H1 (cell line): ENCODE results near the gene PTPN22. TPM values are rescaled to one million over a fixed set of nuclear protein-coding genes. Genes with fewer than 3 reads are reported as not detected.

Source experiments
- CTCF ChIA-PET: fragments of 300-600 bp; sonication (Branson Sonifier 250); formaldehyde crosslinking; loops from one replicate; lab custom pipeline; 2021; ENCODE audit not compliant: partially characterized antibody; lab: Charles Lee
- POLR2A ChIA-PET: fragments of 300-600 bp; sonication (Branson Sonifier 250); formaldehyde crosslinking; loops from one replicate; lab custom pipeline; 2021; ENCODE audit warnings: inconsistent platforms; ENCODE audit not compliant: partially characterized antibody; lab: Charles Lee
- DNase-seq, 2 experiments: peaks; one replicate each; pipeline versions ENCODE4 v3.0.0 to v3.0.0-alpha.2; 2010 to 2022; ENCODE audit warnings: low spot score in 2 of 2, low read depth in 1 of 2, mixed read lengths in 1 of 2
- FAIRE-seq: peaks from 2 replicates; lab custom pipeline; 2011; peaks lifted over from hg19 to GRCh38; lab: Jason Lieb, UNC
- H2AFZ ChIP-seq: 2 replicates; pipeline ENCODE4 v1.8.1; 2012; ENCODE audit warnings: low read length, inconsistent platforms
- H2AK5ac ChIP-seq: 2 replicates; pipeline ENCODE4 v1.6.1; 2013; ENCODE audit warnings: low read depth, low read length
- H2BK120ac ChIP-seq: replicated peaks from 2 replicates; pipeline ENCODE3; 2013; ENCODE audit warnings: low read depth, low read length, inconsistent platforms
- H2BK12ac ChIP-seq: 2 replicates; pipeline ENCODE4 v1.6.1; 2013; ENCODE audit warnings: low read depth, low read length
- H2BK15ac ChIP-seq: 2 replicates; pipeline ENCODE4 v1.6.1; 2013; ENCODE audit warnings: low read length
- H2BK20ac ChIP-seq: 2 replicates; pipeline ENCODE4 v1.6.1; 2013; ENCODE audit warnings: low read length
- H2BK5ac ChIP-seq: 2 replicates; pipeline ENCODE4 v1.6.1; 2013; ENCODE audit warnings: low read depth, low read length
- H3K14ac ChIP-seq: 2 replicates; pipeline ENCODE4 v1.6.1; 2013; ENCODE audit warnings: inconsistent platforms; ENCODE audit not compliant: insufficient read length
- H3K18ac ChIP-seq: 2 replicates; pipeline ENCODE4 v1.6.1; 2013; ENCODE audit warnings: low read length; ENCODE audit errors: extremely low read depth
- H3K23ac ChIP-seq: 2 replicates; pipeline ENCODE4 v1.6.1; 2013; ENCODE audit warnings: inconsistent platforms; ENCODE audit not compliant: insufficient read length
- H3K23me2 ChIP-seq: 2 replicates; pipeline ENCODE4 v1.6.1; 2013; ENCODE audit warnings: low read depth, low read length
- H3K27ac ChIP-seq: 2 replicates; pipeline ENCODE4 v1.6.1; 2011; ENCODE audit warnings: low read depth, low read length, inconsistent platforms
- H3K27me3 ChIP-seq, 4 experiments: replicated peaks in 1 of 4; 1 replicate in 1 of 4; 2 replicates in 3 of 4; pipeline versions ENCODE4 v1.6.1 to v1.8.1; 2011 to 2013; ENCODE audit warnings: low read length in 3 of 4, mild to moderate bottlenecking in 3 of 4, inconsistent platforms in 2 of 4, mixed read lengths in 2 of 4, moderate library complexity in 1 of 4; ENCODE audit not compliant: control insufficient read depth in 3 of 4, insufficient read depth in 3 of 4; ENCODE audit errors: extremely low read depth in 1 of 4
- H3K36me3 ChIP-seq, 4 experiments: 2 replicates each; pipeline versions ENCODE4 v1.6.1 to v1.8.1; 2011 to 2013; ENCODE audit warnings: mild to moderate bottlenecking in 4 of 4, low read length in 3 of 4, moderate library complexity in 2 of 4, control low read depth in 1 of 4, inconsistent platforms in 1 of 4; ENCODE audit not compliant: insufficient read depth in 4 of 4, control insufficient read depth in 2 of 4
- H3K4ac ChIP-seq: replicated peaks from 2 replicates; pipeline ENCODE3; 2013; ENCODE audit warnings: low read length, low read depth, mixed read lengths, inconsistent platforms; ENCODE audit not compliant: insufficient read length
- H3K4me1 ChIP-seq, 4 experiments: replicated peaks in 1 of 4; 1 replicate in 1 of 4; 2 replicates in 3 of 4; pipeline versions ENCODE4 v1.6.1 to v1.8.1; 2011 to 2013; ENCODE audit warnings: low read length in 3 of 4, inconsistent platforms in 2 of 4, mixed read lengths in 1 of 4; ENCODE audit not compliant: insufficient read depth in 4 of 4, control insufficient read depth in 3 of 4
- H3K4me2 ChIP-seq, 2 experiments: 2 replicates each; pipeline versions ENCODE4 v1.6.1 to v1.8.1; 2011 to 2013; ENCODE audit warnings: low read depth in 2 of 2, low read length in 2 of 2, control low read depth in 1 of 2, inconsistent platforms in 1 of 2, mild to moderate bottlenecking in 1 of 2; ENCODE audit not compliant: insufficient read depth in 1 of 2
- H3K4me3 ChIP-seq, 4 experiments: fragments of 200-600, 300-600 bp in 1 of 4; sonication (generic), shearing (Covaris generic), sonication (Bioruptor Twin) in 1 of 4; 2 replicates each; pipeline versions ENCODE4 v1.5.1 to v1.8.1; 2011 to 2016; ENCODE audit warnings: low read length in 4 of 4, low read depth in 3 of 4, control low read depth in 2 of 4, inconsistent platforms in 2 of 4, mild to moderate bottlenecking in 2 of 4, mixed read lengths in 1 of 4, moderate library complexity in 1 of 4; ENCODE audit not compliant: insufficient read depth in 2 of 4; ENCODE audit errors: extremely low read depth in 1 of 4
- H3K56ac ChIP-seq: replicated peaks from 2 replicates; pipeline ENCODE3; 2013; ENCODE audit warnings: low read depth, mild to moderate bottlenecking, mixed read lengths, low read length, inconsistent platforms; ENCODE audit not compliant: insufficient read length
- H3K79me1 ChIP-seq: 2 replicates; pipeline ENCODE4 v1.6.1; 2013; ENCODE audit warnings: low read depth, low read length, control low read depth
- H3K79me2 ChIP-seq, 2 experiments: 2 replicates each; pipeline versions ENCODE4 v1.6.1 to v1.8.1; 2012 to 2013; ENCODE audit warnings: low read length in 2 of 2, mild to moderate bottlenecking in 2 of 2, inconsistent platforms in 1 of 2; ENCODE audit not compliant: insufficient read depth in 2 of 2, control insufficient read depth in 1 of 2
- H3K9ac ChIP-seq, 4 experiments: replicated peaks in 1 of 4; 1 replicate in 1 of 4; 2 replicates in 3 of 4; pipeline versions ENCODE4 v1.6.1 to v1.8.1; 2011 to 2013; ENCODE audit warnings: low read depth in 3 of 4, low read length in 3 of 4, control low read depth in 2 of 4, mild to moderate bottlenecking in 2 of 4, moderate library complexity in 2 of 4, inconsistent platforms in 1 of 4; ENCODE audit errors: extremely low read depth in 1 of 4
- H3K9me3 ChIP-seq, 2 experiments: 2 replicates each; pipeline versions ENCODE4 v1.6.1 to v1.8.1; 2012 to 2013; ENCODE audit warnings: mild to moderate bottlenecking in 2 of 2, moderate library complexity in 2 of 2, control low read depth in 1 of 2, inconsistent platforms in 1 of 2, low read depth in 1 of 2, low read length in 1 of 2, mixed read lengths in 1 of 2; ENCODE audit not compliant: insufficient read depth in 2 of 2
- H4K20me1 ChIP-seq, 2 experiments: replicated peaks in 1 of 2; 2 replicates each; pipeline versions ENCODE3 to v1.8.1; 2011 to 2013; ENCODE audit warnings: inconsistent platforms in 2 of 2, low read length in 2 of 2, mild to moderate bottlenecking in 1 of 2; ENCODE audit not compliant: insufficient read depth in 2 of 2, control insufficient read depth in 1 of 2
- H4K5ac ChIP-seq: 2 replicates; pipeline ENCODE4 v1.6.1; 2013; ENCODE audit warnings: low read length, low read depth, mixed read lengths, inconsistent platforms; ENCODE audit not compliant: insufficient read length
- H4K8ac ChIP-seq: 2 replicates; pipeline ENCODE4 v1.8.0; 2013; ENCODE audit warnings: mild to moderate bottlenecking, moderate library complexity, low read length, inconsistent platforms; ENCODE audit not compliant: insufficient read depth; ENCODE audit errors: extremely low read depth
- H4K91ac ChIP-seq: replicated peaks from 2 replicates; pipeline ENCODE3; 2013; ENCODE audit warnings: low read length, mixed read lengths, inconsistent platforms; ENCODE audit not compliant: insufficient read length
- WGBS, 2 experiments: shearing (Covaris generic) in 1 of 2; methylation state at CpG; one replicate each; pipeline versions ENCODE4 v1.1.6 to v1.1.7; 2013 to 2015; ENCODE audit warnings: low lambda C conversion rate in 2 of 2, mixed read lengths in 2 of 2, inconsistent platforms in 1 of 2, low coverage in 1 of 2, missing lambda C conversion rate in 1 of 2; ENCODE audit not compliant: insufficient replicate concordance in 2 of 2, insufficient coverage in 1 of 2, insufficient read length in 1 of 2; ENCODE audit errors: extremely low coverage in 1 of 2, missing lambda C conversion rate in 1 of 2; 5-methylcytosine and 5-hydroxymethylcytosine counted together
- polyA plus RNA-seq, 7 experiments: library from polyadenylated mRNA; depleted of rRNA in 3 of 7; stranded (reverse) in 5 of 7; unstranded in 2 of 7; fragments of >200 nt in 5 of 7; fragments of 200-250 nt in 2 of 7; gene quantifications; 1 replicate in 5 of 7; 2 replicates in 1 of 7; 4 replicates in 1 of 7; pipeline versions ENCODE4 v1.2.1 to v1.2.3, GENCODE V29; 2011 to 2013; ENCODE audit warnings: missing spikeins in 2 of 7, mixed read lengths in 2 of 7
- total RNA-seq: library from RNA; stranded (reverse); fragmentation: NEBNext Ultra II Directional; extraction: Animal tissue kit (Norgen Biotek cat#: 25700); gene quantifications from 2 replicates; pipeline ENCODE4 v1.2.1, GENCODE V29; 2021
- TF ChIP-seq, protein P1 (sequence below): fragments of 300-600 bp; sonication (generic); IDR thresholded peaks from 2 replicates; pipeline ENCODE4 v1.7.1; 2012; ENCODE audit warnings: low read length, moderate library complexity, mild to moderate bottlenecking, inconsistent platforms; ENCODE audit not compliant: insufficient replicate concordance

PTPN22 gene
- total and polyA plus RNA-seq, 2 of the 8 experiments (the other 6 are each of a cell fraction or from before 2014, with no cell fraction given): not detected

DNA sequence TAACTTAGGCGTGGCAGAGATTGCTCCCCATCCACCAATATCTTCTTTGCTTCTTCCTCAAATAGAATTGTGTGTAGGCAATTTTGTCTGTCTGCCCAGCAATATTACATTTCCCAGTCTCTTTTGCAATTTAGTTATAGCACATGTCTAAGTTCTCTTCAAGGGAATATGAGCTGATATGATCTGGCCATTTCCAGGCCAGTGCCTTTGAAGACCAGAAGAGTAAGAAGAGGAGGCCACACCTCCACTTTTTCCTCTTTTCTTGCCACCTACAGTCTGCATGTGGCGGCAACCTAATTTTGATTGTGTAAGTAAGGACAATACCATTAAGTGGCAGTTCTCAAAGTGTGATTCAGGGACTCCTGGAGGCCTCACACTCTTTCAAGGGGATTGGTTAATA lies 52.9 kb downstream of the PTPN22 start:
- no peak overlapping the region for H3K23ac ChIP-seq
- FAIRE-seq (no peak), DNase-seq (no peak)
- H3K14ac ChIP-seq: no peak overlapping the region
- H3K9me3 ChIP-seq: no peaks in the 10 kb centered on the region
- H3K27ac ChIP-seq: no peak overlapping the region
- no peaks in the 10 kb centered on the region for H3K27me3 ChIP-seq
- no peak overlapping the region for H2BK15ac ChIP-seq
- no peak overlapping the region for H2BK5ac ChIP-seq
- H3K18ac ChIP-seq: no peak overlapping the region
- ChIA-PET CTCF (no interaction called here), POLR2A (no interaction called here)
- no peak overlapping the region for H2BK20ac ChIP-seq
- H3K4me3 ChIP-seq: no peak overlapping the region
- H3K4me2 ChIP-seq: no peak overlapping the region
- no peaks in the 10 kb centered on the region for H4K20me1 ChIP-seq
- no peak overlapping the region for H2AK5ac ChIP-seq
- H2BK120ac ChIP-seq: no peak overlapping the region
- no peak overlapping the region for H4K8ac ChIP-seq
- no peak overlapping the region for H3K4ac ChIP-seq
- H3K79me1 ChIP-seq: no peaks in the 10 kb centered on the region
- H3K9ac ChIP-seq: no peak overlapping the region
- no peaks in the 10 kb centered on the region for H3K23me2 ChIP-seq
- no peak overlapping the region for H4K91ac ChIP-seq
- no peaks in the 10 kb centered on the region for H3K36me3 ChIP-seq
- no peak overlapping the region for H4K5ac ChIP-seq
- H2AFZ ChIP-seq: no peak overlapping the region
- 86% methylated on average over 2 of the region's 2 CpGs; no CpG with 5 or more reads in 1 of the 2 experiments for WGBS, 2 experiments
- no peaks in the 10 kb centered on the region for H3K4me1 ChIP-seq
- no peaks in the 10 kb centered on the region for H3K79me2 ChIP-seq
- H3K56ac ChIP-seq: no peak overlapping the region
- no peak overlapping the region for H2BK12ac ChIP-seq
- TF ChIP-seq, protein P1, sequence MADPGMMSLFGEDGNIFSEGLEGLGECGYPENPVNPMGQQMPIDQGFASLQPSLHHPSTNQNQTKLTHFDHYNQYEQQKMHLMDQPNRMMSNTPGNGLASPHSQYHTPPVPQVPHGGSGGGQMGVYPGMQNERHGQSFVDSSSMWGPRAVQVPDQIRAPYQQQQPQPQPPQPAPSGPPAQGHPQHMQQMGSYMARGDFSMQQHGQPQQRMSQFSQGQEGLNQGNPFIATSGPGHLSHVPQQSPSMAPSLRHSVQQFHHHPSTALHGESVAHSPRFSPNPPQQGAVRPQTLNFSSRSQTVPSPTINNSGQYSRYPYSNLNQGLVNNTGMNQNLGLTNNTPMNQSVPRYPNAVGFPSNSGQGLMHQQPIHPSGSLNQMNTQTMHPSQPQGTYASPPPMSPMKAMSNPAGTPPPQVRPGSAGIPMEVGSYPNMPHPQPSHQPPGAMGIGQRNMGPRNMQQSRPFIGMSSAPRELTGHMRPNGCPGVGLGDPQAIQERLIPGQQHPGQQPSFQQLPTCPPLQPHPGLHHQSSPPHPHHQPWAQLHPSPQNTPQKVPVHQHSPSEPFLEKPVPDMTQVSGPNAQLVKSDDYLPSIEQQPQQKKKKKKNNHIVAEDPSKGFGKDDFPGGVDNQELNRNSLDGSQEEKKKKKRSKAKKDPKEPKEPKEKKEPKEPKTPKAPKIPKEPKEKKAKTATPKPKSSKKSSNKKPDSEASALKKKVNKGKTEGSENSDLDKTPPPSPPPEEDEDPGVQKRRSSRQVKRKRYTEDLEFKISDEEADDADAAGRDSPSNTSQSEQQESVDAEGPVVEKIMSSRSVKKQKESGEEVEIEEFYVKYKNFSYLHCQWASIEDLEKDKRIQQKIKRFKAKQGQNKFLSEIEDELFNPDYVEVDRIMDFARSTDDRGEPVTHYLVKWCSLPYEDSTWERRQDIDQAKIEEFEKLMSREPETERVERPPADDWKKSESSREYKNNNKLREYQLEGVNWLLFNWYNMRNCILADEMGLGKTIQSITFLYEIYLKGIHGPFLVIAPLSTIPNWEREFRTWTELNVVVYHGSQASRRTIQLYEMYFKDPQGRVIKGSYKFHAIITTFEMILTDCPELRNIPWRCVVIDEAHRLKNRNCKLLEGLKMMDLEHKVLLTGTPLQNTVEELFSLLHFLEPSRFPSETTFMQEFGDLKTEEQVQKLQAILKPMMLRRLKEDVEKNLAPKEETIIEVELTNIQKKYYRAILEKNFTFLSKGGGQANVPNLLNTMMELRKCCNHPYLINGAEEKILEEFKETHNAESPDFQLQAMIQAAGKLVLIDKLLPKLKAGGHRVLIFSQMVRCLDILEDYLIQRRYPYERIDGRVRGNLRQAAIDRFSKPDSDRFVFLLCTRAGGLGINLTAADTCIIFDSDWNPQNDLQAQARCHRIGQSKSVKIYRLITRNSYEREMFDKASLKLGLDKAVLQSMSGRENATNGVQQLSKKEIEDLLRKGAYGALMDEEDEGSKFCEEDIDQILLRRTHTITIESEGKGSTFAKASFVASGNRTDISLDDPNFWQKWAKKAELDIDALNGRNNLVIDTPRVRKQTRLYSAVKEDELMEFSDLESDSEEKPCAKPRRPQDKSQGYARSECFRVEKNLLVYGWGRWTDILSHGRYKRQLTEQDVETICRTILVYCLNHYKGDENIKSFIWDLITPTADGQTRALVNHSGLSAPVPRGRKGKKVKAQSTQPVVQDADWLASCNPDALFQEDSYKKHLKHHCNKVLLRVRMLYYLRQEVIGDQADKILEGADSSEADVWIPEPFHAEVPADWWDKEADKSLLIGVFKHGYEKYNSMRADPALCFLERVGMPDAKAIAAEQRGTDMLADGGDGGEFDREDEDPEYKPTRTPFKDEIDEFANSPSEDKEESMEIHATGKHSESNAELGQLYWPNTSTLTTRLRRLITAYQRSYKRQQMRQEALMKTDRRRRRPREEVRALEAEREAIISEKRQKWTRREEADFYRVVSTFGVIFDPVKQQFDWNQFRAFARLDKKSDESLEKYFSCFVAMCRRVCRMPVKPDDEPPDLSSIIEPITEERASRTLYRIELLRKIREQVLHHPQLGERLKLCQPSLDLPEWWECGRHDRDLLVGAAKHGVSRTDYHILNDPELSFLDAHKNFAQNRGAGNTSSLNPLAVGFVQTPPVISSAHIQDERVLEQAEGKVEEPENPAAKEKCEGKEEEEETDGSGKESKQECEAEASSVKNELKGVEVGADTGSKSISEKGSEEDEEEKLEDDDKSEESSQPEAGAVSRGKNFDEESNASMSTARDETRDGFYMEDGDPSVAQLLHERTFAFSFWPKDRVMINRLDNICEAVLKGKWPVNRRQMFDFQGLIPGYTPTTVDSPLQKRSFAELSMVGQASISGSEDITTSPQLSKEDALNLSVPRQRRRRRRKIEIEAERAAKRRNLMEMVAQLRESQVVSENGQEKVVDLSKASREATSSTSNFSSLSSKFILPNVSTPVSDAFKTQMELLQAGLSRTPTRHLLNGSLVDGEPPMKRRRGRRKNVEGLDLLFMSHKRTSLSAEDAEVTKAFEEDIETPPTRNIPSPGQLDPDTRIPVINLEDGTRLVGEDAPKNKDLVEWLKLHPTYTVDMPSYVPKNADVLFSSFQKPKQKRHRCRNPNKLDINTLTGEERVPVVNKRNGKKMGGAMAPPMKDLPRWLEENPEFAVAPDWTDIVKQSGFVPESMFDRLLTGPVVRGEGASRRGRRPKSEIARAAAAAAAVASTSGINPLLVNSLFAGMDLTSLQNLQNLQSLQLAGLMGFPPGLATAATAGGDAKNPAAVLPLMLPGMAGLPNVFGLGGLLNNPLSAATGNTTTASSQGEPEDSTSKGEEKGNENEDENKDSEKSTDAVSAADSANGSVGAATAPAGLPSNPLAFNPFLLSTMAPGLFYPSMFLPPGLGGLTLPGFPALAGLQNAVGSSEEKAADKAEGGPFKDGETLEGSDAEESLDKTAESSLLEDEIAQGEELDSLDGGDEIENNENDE: no peak
